HepG2 (cell line): ENCODE data around the gene CBX7. TPM values are rescaled to one million over a fixed set of nuclear protein-coding genes. Genes with fewer than 3 reads are reported as not detected.

Experiments
- ATAC-seq: fragments of 200-7000 bp; cut with Tn5 transposase; 3 replicates; pipeline ENCODE4 v1.9.1; 2020; ENCODE audit warnings: mild to moderate bottlenecking, moderate library complexity
- BruUV-seq: library from RNA; stranded (reverse); fragments of 400-500 nt; replicated peaks from 2 replicates; lab custom pipeline; 2021; lab: Mats Ljungman, UMichigan
- CTCF ChIA-PET: fragments of 300-600 bp; formaldehyde crosslinking; extraction: SDS; loops from one replicate; lab custom pipeline; 2021; ENCODE audit warnings: low total read pairs, inconsistent platforms, low intra/inter-chr PET ratio; lab: Yijun Ruan, JAX
- POLR2A ChIA-PET: fragments of 350-600 bp; sonication (Branson Sonifier 250); formaldehyde crosslinking; loops from one replicate; lab custom pipeline; 2020; ENCODE audit warnings: antibody characterized with exemption, inconsistent platforms; lab: Yijun Ruan, JAX
- DNase-seq: peaks from one replicate; pipeline ENCODE4 v3.0.0-alpha.2; 2015; ENCODE audit warnings: low spot score
- FAIRE-seq: peaks from 3 replicates; lab custom pipeline; 2011; peaks lifted over from hg19 to GRCh38; lab: Jason Lieb, UNC
- H2AFZ ChIP-seq: one replicate; pipeline ENCODE4 v1.6.1; 2011; ENCODE audit warnings: low read length, inconsistent platforms
- H3K27ac ChIP-seq: fragments of 300-600 bp; 3 replicates; pipeline ENCODE4 v1.8.0; 2011; ENCODE audit warnings: mixed run types, mild to moderate bottlenecking, mixed read lengths, low read length, inconsistent platforms; ENCODE audit not compliant: insufficient read depth; ENCODE audit errors: extremely low read length
- H3K27me3 ChIP-seq, 2 experiments: fragments of 200-600 bp in 1 of 2; 2 replicates in 1 of 2; 3 replicates in 1 of 2; pipeline versions ENCODE4 v1.6.0 to v1.8.0; 2011; ENCODE audit warnings: low read length in 2 of 2, mild to moderate bottlenecking in 2 of 2, moderate library complexity in 2 of 2, inconsistent platforms in 1 of 2; ENCODE audit not compliant: insufficient read depth in 2 of 2, control insufficient read depth in 1 of 2
- H3K36me3 ChIP-seq, 2 experiments: fragments of 200-600 bp in 1 of 2; replicated peaks in 1 of 2; 2 replicates in 1 of 2; 3 replicates in 1 of 2; pipeline versions ENCODE4 v1.5.1 to v1.8.0; 2011; ENCODE audit warnings: low read length in 2 of 2, inconsistent platforms in 1 of 2; ENCODE audit not compliant: insufficient read depth in 2 of 2, control insufficient read depth in 1 of 2
- H3K4me1 ChIP-seq: 2 replicates; pipeline ENCODE4 v1.5.1; 2012; ENCODE audit warnings: low read length, inconsistent platforms; ENCODE audit not compliant: insufficient read depth
- H3K4me2 ChIP-seq: 2 replicates; pipeline ENCODE4 v1.6.0; 2011; ENCODE audit warnings: low read depth, low read length, inconsistent platforms
- H3K4me3 ChIP-seq, 3 experiments: fragments of 200-600 bp in 1 of 3; sonication (generic), shearing (Covaris generic) in 1 of 3; replicated peaks in 1 of 3; 2 replicates each; pipeline ENCODE4 v1.5.1; 2011 to 2016; ENCODE audit warnings: low read length in 3 of 3, inconsistent platforms in 2 of 3, low read depth in 2 of 3, mild to moderate bottlenecking in 2 of 3, control low read depth in 1 of 3, mixed read lengths in 1 of 3; ENCODE audit not compliant: insufficient read depth in 1 of 3
- H3K79me2 ChIP-seq: one replicate; pipeline ENCODE4 v1.6.1; 2011; ENCODE audit warnings: low read length, inconsistent platforms; ENCODE audit not compliant: insufficient read depth
- H3K9ac ChIP-seq: 2 replicates; pipeline ENCODE4 v1.6.0; 2011; ENCODE audit warnings: mild to moderate bottlenecking, low read depth, low read length, inconsistent platforms; ENCODE audit not compliant: insufficient read depth
- H3K9me3 ChIP-seq: 2 replicates; pipeline ENCODE4 v1.5.1; 2012; ENCODE audit warnings: mild to moderate bottlenecking, low read length
- H4K20me1 ChIP-seq: 2 replicates; pipeline ENCODE4 v1.6.0; 2011; ENCODE audit warnings: inconsistent platforms, mild to moderate bottlenecking, low read length, moderate library complexity; ENCODE audit not compliant: insufficient read depth
- AGO2 ChIP-seq: fragments of 200-400 bp; formaldehyde crosslinking; optimal IDR thresholded peaks from 2 replicates; pipeline ENCODE3; 2017; ENCODE audit warnings: mild to moderate bottlenecking, low read depth, low read length, moderate library complexity
- AKAP8 ChIP-seq: sonication (generic); formaldehyde crosslinking; IDR thresholded peaks from 2 replicates; pipeline ENCODE4 v1.5.1; 2020; ENCODE audit warnings: mild to moderate bottlenecking, missing genetic modification reagents
- ATAD3A ChIP-seq: sonication (generic); formaldehyde crosslinking; IDR thresholded peaks from 2 replicates; pipeline ENCODE4 v1.4.0; 2020; ENCODE audit warnings: missing genetic modification reagents
- ELF3 ChIP-seq: IDR thresholded peaks from 2 replicates; pipeline ENCODE4 v1.6.1; 2016; ENCODE audit warnings: missing genetic modification reagents, missing compliant biosample characterization
- IKZF4 ChIP-seq: sonication (generic); formaldehyde crosslinking; IDR thresholded peaks from 2 replicates; pipeline ENCODE4 v1.5.1; 2020; ENCODE audit warnings: borderline replicate concordance, mild to moderate bottlenecking, low read depth, missing genetic modification reagents; ENCODE audit errors: not compliant biosample characterization
- MIER3 ChIP-seq: IDR thresholded peaks from 2 replicates; pipeline ENCODE4 v1.6.1; 2016; ENCODE audit warnings: missing compliant biosample characterization, borderline replicate concordance
- MXD4 ChIP-seq: IDR thresholded peaks from 2 replicates; pipeline ENCODE4 v1.6.1; 2016; ENCODE audit warnings: mild to moderate bottlenecking, missing biosample characterization, missing genetic modification reagents
- NCOA1 ChIP-seq: sonication (generic); formaldehyde crosslinking; IDR thresholded peaks from 2 replicates; pipeline ENCODE4 v1.9.0; 2021; ENCODE audit warnings: missing genetic modification reagents
- NCOA2 ChIP-seq: sonication (generic); formaldehyde crosslinking; IDR thresholded peaks from 2 replicates; pipeline ENCODE4 v1.8.0; 2022; ENCODE audit warnings: inconsistent platforms
- NFKB2 ChIP-seq: sonication (generic); formaldehyde crosslinking; IDR thresholded peaks from 2 replicates; pipeline ENCODE4 v1.4.0; 2020; ENCODE audit warnings: missing genetic modification reagents, borderline replicate concordance
- REL ChIP-seq: sonication (generic); formaldehyde crosslinking; conservative IDR thresholded peaks from 2 replicates; pipeline ENCODE4 v1.8.0; 2022; ENCODE audit warnings: mild to moderate bottlenecking, missing genetic modification reagents, moderate library complexity
- TRIM24 ChIP-seq: sonication (generic); formaldehyde crosslinking; IDR thresholded peaks from 2 replicates; pipeline ENCODE4 v1.8.0; 2022; ENCODE audit warnings: mild to moderate bottlenecking, missing genetic modification reagents
- ZFAT ChIP-seq: sonication (generic); formaldehyde crosslinking; conservative IDR thresholded peaks from 2 replicates; pipeline ENCODE4 v1.8.1; 2023; ENCODE audit warnings: missing genetic modification reagents, inconsistent platforms
- ZFP37 ChIP-seq: sonication (generic); formaldehyde crosslinking; IDR thresholded peaks from 2 replicates; pipeline ENCODE4 v1.4.0; 2020; ENCODE audit warnings: missing genetic modification reagents, borderline replicate concordance
- ZNF768 ChIP-seq: sonication (generic); formaldehyde crosslinking; IDR thresholded peaks from 2 replicates; pipeline ENCODE4 v1.4.0; 2020; ENCODE audit warnings: missing genetic modification reagents
- ZNF879 ChIP-seq: sonication (generic); formaldehyde crosslinking; IDR thresholded peaks from 2 replicates; pipeline ENCODE4 v1.8.1; 2023; ENCODE audit warnings: missing genetic modification reagents
- WGBS: methylation state at CpG from one replicate; pipeline ENCODE4 v1.1.6; 2017; ENCODE audit warnings: low lambda C conversion rate; 5-methylcytosine and 5-hydroxymethylcytosine counted together
- in situ Hi-C: cut with HindIII; loops from 2 replicates; pipeline ENCODE4 v1.10.0; 2017; ENCODE audit warnings: low pct_unique_long_range_greater_than_20kb; ENCODE audit not compliant: extremely low pct_ligation_motif_present
- intact Hi-C: fragments of 100-400 bp; cut with micrococcal nuclease; formaldehyde crosslinking; loops from one replicate; pipeline ENCODE4 v1.10.0; 2022; ENCODE audit not compliant: unreplicated experiment
- polyA plus RNA-seq, 8 experiments: library from polyadenylated mRNA; depleted of rRNA in 3 of 8; stranded (reverse) in 7 of 8; unstranded in 1 of 8; fragments of >200 nt; fragmentation: Illumina TruSeq in 4 of 8; extraction: Trizol in 4 of 8; gene quantifications; 2 replicates each; pipeline versions ENCODE4 v1.2.1 to v1.2.3, GENCODE V29; 2011 to 2016; ENCODE audit warnings: low read depth in 4 of 8, missing spikeins in 1 of 8, mixed read lengths in 1 of 8; ENCODE audit not compliant: insufficient read depth in 1 of 8
- total RNA-seq, 5 experiments: library from RNA; depleted of rRNA; stranded (reverse); fragments of >200 nt; fragmentation: Illumina TruSeq; extraction: Trizol; gene quantifications; 2 replicates each; pipeline ENCODE4 v1.2.3, GENCODE V29; 2016; ENCODE audit warnings: low read depth in 1 of 5
- TF ChIP-seq, protein P1 (sequence below): sonication (generic); formaldehyde crosslinking; IDR thresholded peaks from 2 replicates; pipeline ENCODE4 v1.9.0; 2021; ENCODE audit warnings: mild to moderate bottlenecking, missing genetic modification reagents
- TF ChIP-seq, protein P2 (sequence below): IDR thresholded peaks from 2 replicates; pipeline ENCODE4 v1.6.1; 2016; ENCODE audit warnings: missing compliant biosample characterization, missing genetic modification reagents, borderline replicate concordance

The CBX7 gene
- total and polyA plus RNA-seq, 2 of the 13 experiments (the other 11 are each of a cell fraction or from before 2014, with no cell fraction given), result 0.35 to 4.9 TPM

DNA sequence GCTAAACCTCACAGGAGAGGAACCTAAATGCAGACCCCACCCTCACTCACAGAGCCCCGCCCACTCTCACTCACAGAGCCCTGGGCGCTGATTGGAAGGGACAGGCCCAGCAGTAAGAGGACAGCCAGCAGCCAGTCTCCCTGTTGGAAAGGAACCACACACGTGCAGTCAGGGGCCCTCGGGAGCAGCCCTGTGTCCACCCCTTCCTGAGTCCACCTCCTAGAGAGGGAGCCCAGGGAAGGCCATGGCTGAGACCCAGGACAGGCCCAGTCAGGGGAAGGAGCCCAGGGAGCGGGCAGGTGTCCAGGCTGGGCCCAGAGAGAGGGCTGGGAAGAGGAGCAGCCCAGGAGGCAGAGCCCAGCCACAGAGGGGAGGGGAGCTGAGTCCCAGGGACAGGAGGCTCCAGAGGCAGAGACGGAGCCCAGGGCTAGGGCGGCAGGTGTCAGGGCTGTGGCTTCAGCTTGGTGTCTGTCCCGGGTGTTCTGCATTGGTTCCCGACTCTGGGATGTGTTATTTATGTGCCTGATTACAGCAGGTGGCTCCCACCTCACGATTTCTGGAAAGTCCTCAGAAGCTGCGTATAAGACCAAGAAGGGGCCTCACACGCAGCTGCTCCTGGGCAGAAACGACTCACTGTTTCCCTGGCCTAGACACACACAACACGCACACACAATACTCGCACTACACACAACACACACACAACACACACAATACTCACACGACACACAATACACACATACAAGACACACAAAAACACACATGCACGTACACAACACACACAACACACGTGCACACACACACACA is 64.4 kb downstream of the CBX7 start:
- ATAC-seq, result peak; percentile 56
- TF ChIP-seq REL (CRISPR knock-in tag) (no peak), AKAP8 (CRISPR knock-in tag) (no peak), ZFP37 (CRISPR knock-in tag) (no peak), IKZF4 (CRISPR knock-in tag) (no peak), TRIM24 (CRISPR knock-in tag) (no peak), NCOA1 (CRISPR knock-in tag) (no peak), ELF3 (CRISPR knock-in tag) (no peak), NFKB2 (CRISPR knock-in tag) (no peak), NCOA2 (no peak), MXD4 (no peak), MIER3 (no peak), ZFAT (no peak), ZNF879 (CRISPR knock-in tag) (no peak), ATAD3A (CRISPR knock-in tag) (no peak), ZNF768 (CRISPR knock-in tag) (0 out of 2 replicates have a peak, but pooled peaks have one; percentile 9), AGO2 (no peak)
- TF ChIP-seq, protein P1, sequence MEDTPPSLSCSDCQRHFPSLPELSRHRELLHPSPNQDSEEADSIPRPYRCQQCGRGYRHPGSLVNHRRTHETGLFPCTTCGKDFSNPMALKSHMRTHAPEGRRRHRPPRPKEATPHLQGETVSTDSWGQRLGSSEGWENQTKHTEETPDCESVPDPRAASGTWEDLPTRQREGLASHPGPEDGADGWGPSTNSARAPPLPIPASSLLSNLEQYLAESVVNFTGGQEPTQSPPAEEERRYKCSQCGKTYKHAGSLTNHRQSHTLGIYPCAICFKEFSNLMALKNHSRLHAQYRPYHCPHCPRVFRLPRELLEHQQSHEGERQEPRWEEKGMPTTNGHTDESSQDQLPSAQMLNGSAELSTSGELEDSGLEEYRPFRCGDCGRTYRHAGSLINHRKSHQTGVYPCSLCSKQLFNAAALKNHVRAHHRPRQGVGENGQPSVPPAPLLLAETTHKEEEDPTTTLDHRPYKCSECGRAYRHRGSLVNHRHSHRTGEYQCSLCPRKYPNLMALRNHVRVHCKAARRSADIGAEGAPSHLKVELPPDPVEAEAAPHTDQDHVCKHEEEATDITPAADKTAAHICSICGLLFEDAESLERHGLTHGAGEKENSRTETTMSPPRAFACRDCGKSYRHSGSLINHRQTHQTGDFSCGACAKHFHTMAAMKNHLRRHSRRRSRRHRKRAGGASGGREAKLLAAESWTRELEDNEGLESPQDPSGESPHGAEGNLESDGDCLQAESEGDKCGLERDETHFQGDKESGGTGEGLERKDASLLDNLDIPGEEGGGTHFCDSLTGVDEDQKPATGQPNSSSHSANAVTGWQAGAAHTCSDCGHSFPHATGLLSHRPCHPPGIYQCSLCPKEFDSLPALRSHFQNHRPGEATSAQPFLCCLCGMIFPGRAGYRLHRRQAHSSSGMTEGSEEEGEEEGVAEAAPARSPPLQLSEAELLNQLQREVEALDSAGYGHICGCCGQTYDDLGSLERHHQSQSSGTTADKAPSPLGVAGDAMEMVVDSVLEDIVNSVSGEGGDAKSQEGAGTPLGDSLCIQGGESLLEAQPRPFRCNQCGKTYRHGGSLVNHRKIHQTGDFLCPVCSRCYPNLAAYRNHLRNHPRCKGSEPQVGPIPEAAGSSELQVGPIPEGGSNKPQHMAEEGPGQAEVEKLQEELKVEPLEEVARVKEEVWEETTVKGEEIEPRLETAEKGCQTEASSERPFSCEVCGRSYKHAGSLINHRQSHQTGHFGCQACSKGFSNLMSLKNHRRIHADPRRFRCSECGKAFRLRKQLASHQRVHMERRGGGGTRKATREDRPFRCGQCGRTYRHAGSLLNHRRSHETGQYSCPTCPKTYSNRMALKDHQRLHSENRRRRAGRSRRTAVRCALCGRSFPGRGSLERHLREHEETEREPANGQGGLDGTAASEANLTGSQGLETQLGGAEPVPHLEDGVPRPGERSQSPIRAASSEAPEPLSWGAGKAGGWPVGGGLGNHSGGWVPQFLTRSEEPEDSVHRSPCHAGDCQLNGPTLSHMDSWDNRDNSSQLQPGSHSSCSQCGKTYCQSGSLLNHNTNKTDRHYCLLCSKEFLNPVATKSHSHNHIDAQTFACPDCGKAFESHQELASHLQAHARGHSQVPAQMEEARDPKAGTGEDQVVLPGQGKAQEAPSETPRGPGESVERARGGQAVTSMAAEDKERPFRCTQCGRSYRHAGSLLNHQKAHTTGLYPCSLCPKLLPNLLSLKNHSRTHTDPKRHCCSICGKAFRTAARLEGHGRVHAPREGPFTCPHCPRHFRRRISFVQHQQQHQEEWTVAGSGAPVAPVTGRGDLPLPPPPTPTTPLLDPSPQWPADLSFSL (CRISPR knock-in tag), result peak; percentile 72; the same call in 1 of the 2 replicates
- TF ChIP-seq, protein P2, sequence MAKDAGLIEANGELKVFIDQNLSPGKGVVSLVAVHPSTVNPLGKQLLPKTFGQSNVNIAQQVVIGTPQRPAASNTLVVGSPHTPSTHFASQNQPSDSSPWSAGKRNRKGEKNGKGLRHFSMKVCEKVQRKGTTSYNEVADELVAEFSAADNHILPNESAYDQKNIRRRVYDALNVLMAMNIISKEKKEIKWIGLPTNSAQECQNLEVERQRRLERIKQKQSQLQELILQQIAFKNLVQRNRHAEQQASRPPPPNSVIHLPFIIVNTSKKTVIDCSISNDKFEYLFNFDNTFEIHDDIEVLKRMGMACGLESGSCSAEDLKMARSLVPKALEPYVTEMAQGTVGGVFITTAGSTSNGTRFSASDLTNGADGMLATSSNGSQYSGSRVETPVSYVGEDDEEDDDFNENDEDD, result no peak

More for the DNA sequence above, 64.4 kb downstream of the CBX7 start:
- BruUV-seq, result no TSS peak
- intact Hi-C loops (no loop called here), in situ Hi-C loops (no loop called here)
- no peaks in the 10 kb centered on the region for H3K4me1 ChIP-seq
- WGBS, result 32% methylated on average over 8 of the region's 18 CpGs
- H3K27ac ChIP-seq, result no peak overlapping the region
- H3K4me3 ChIP-seq, result no peak overlapping the region; a peak in 1 of 6 replicates
- H3K27me3 ChIP-seq, result peaks cover 12 to 50% of the 10 kb centered on the region in 2 experiments; a peak in 4 of 5 replicates
- no peaks in the 10 kb centered on the region for H3K9me3 ChIP-seq
- H3K79me2 ChIP-seq, result no peaks in the 10 kb centered on the region
- POLR2A ChIA-PET, result no interaction called here
- FAIRE-seq (no peak), DNase-seq (no peak)
- CTCF ChIA-PET, result no interaction called here
- H3K36me3 ChIP-seq, result no peaks in the 10 kb centered on the region
- no peak overlapping the region for H2AFZ ChIP-seq
- no peak overlapping the region for H3K9ac ChIP-seq
- H3K4me2 ChIP-seq, result no peak overlapping the region; the same call in 1 of the 2 replicates
- no peaks in the 10 kb centered on the region for H4K20me1 ChIP-seq
